ENCODE data around the gene TIGD1.

The TIGD1 gene

GRCh38 chr2:232519581-232520438, 30.5 kb downstream of the TIGD1 start, which contains the start of gene PRSS56:
PRSS56 (plus strand) TSS chr2:232520388; CDS start chr2:232520599, 211 bp downstream.
- DNase-seq (ENCODE audit: insufficient read length, low spot score): no peak
- FAIRE-seq: no peak
- no peak for TF ChIP-seq POLR2A (IDR thresholded peaks at IDR 0.05; ENCODE audit: low read depth, low read length)

GRCh38 chr2:232518844-232519243, 31.5 kb downstream of the TIGD1 start:
- FAIRE-seq: no peak
- no peak for DNase-seq (ENCODE audit: insufficient read length, low spot score)
- TF ChIP-seq POLR2A (IDR thresholded peaks at IDR 0.05; ENCODE audit: low read depth, low read length): no peak

GRCh38 chr2:232516551-232516950, 33.8 kb downstream of the TIGD1 start:
- TF ChIP-seq POLR2A (IDR thresholded peaks at IDR 0.05; ENCODE audit: low read depth, low read length): no peak
- FAIRE-seq (no peak), DNase-seq (ENCODE audit: insufficient read length, low spot score) (no peak)

DNA sequence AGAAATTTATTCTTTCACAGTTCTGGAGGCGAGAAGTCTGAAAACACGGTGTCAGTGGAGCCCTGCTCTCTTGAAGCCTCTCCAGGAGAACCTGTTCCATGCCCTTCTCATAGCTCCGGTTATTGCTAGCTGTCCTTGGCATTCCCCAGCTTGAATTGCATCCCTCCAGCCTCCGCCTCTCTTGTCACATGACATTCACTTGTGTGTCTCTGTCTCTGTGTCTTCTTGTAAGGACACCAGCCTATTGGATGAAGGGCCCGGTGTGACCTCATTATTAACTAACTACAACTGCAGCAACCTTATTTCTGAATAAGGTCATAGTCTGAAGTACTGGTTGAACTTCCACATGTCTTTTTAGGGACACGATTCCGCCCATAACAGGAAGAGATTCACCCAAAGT, 34.7 kb downstream of the TIGD1 start:
- no peak for TF ChIP-seq POLR2A (IDR thresholded peaks at IDR 0.05; ENCODE audit: low read depth, low read length)
- FAIRE-seq (no peak), DNase-seq (ENCODE audit: insufficient read length, low spot score) (no peak)

DNA sequence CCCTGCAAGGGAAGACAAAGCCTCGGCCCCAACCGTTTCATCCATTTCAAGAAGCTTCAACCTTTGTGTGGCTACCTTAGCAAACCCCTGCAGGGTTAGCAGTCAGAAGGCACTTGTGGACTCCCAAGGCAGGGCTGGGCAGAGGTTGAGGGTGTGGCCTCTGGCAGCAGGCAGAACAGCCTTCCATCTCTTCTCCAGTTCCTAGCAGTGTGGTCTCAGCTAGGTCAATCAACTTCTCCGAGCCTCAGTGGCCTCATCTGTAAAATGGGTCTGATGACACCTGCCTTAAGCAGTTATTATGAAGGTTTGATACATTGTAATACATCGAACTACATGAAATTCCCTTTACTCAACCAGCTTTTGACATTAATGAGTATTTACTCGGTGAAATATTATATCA, 37.0 kb downstream of the TIGD1 start:
- DNase-seq (ENCODE audit: insufficient read length, low spot score): no peak
- FAIRE-seq: no peak
- no peak for TF ChIP-seq POLR2A (IDR thresholded peaks at IDR 0.05; ENCODE audit: low read depth, low read length)

- DNase-seq (ENCODE audit: insufficient read length, low spot score): no peak
- TF ChIP-seq POLR2A (IDR thresholded peaks at IDR 0.05; ENCODE audit: low read depth, low read length): no peak
- no peak for FAIRE-seq
Measured at GRCh38 chr2:232512602-232513001, 37.8 kb downstream of the TIGD1 start.

DNA sequence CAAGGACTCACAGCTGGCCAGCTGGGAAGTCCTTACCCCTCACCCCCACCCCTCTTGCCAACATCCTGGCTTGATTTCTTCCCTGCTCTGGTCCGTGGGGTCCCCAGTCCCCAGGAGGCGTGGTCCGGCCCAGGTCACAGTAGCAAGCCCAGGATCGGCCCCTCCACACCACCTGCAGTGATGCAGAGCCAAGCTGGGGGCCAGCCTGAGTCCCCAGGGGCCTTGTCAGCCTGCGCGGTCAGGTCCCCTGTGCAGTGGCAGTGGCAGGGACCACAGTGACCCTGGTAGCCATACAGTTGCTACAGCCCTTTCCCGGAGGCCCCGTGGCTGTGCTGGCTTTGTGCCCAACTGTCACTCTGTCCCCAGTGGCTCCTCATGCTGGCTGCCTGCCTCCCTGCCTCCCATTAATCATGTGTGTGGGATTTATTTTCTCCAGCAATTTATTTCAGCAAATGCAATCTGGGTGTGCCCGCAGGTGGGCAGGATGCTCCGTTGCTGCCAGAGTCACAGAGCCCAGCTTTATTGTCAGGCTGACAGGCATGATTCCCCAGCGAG, 38.9 kb downstream of the TIGD1 start:
- FAIRE-seq (no peak), DNase-seq (ENCODE audit: insufficient read length, low spot score) (no peak)
- TF ChIP-seq POLR2A (IDR thresholded peaks at IDR 0.05; ENCODE audit: low read depth, low read length): no peak

GRCh38 chr2:232508251-232508650, 42.1 kb downstream of the TIGD1 start:
- DNase-seq (ENCODE audit: insufficient read length, low spot score): no peak
- FAIRE-seq: no peak
- no peak for TF ChIP-seq POLR2A (IDR thresholded peaks at IDR 0.05; ENCODE audit: low read depth, low read length)

- no peak for FAIRE-seq
- no peak for TF ChIP-seq POLR2A (IDR thresholded peaks at IDR 0.05; ENCODE audit: low read depth, low read length)
Measured at GRCh38 chr2:232506709-232507108, 43.6 kb downstream of the TIGD1 start.

DNA sequence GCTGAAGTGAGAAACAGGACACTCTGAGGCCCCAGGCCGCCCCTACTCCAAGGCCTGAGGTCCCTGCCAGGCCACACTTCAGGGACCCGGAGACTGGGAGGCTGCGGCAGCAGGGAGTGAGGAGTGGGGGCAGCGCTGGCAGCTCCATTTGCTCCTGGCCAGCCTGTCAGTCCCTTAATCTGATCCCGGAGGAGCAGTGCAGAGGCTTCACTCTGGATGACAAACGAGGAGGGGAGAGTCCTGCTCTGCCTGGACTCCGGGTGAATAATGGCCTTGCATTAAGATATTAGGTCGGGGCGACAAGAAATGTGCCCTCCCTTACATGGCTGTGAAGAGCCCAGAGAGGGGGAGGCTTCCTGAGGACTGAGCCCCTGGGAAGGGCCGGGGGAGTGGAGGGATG, 44.5 kb downstream of the TIGD1 start:
- DNase-seq (ENCODE audit: insufficient read length, low spot score) (no peak), FAIRE-seq (no peak)
- no peak for TF ChIP-seq POLR2A (IDR thresholded peaks at IDR 0.05; ENCODE audit: low read depth, low read length)

More at GRCh38 chr2:232506709-232507108, 43.6 kb downstream of the TIGD1 start:
- DNase-seq (ENCODE audit: insufficient read length, low spot score): no peak

GRCh38 chr2:232504438-232504837, 45.9 kb downstream of the TIGD1 start:
- TF ChIP-seq POLR2A (IDR thresholded peaks at IDR 0.05; ENCODE audit: low read depth, low read length): no peak
- FAIRE-seq (no peak), DNase-seq (ENCODE audit: insufficient read length, low spot score) (no peak)

GRCh38 chr2:232503809-232504323, 46.5 kb downstream of the TIGD1 start:
- DNase-seq (ENCODE audit: insufficient read length, low spot score): no peak

GRCh38 chr2:232502911-232503808, 47.2 kb downstream of the TIGD1 start:
- TF ChIP-seq POLR2A (IDR thresholded peaks at IDR 0.05; ENCODE audit: low read depth, low read length): no peak
- DNase-seq (ENCODE audit: insufficient read length, low spot score) (no peak), FAIRE-seq (no peak)

More at GRCh38 chr2:232503809-232504323, 46.5 kb downstream of the TIGD1 start:
- FAIRE-seq: no peak
- TF ChIP-seq POLR2A (IDR thresholded peaks at IDR 0.05; ENCODE audit: low read depth, low read length): no peak

DNA sequence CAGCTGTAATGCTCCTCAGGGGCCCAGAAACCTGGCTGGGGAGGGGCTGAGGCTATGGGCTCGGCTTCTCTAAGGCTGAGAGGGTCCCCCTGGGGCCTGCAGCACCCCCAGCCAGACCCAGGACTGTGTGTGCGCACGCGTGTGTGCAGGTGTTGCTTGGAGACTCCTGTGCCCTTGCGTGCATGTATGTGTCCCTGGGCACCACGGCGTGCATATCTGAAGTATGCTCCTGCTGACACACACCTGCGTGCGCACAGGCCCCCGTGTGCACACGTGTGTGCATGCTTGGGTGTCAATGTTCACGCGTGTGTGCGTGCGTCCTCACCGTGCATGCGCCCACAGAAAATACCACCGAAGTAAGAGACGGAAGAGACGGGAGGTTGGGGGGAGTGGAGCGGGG, 47.8 kb downstream of the TIGD1 start:
- no peak for TF ChIP-seq POLR2A (IDR thresholded peaks at IDR 0.05; ENCODE audit: low read depth, low read length)
- FAIRE-seq (no peak), DNase-seq (ENCODE audit: insufficient read length, low spot score) (no peak)
